Suppressor macrophage treated with lipopolysaccharide for 1 hour (primary cell): Measurements from ENCODE around the gene CA10.

Experiments
- DNase-seq, 3 donors: peaks; one replicate each; pipeline ENCODE4 v3.0.0-alpha.2; 2020 to 2022

Gene CA10

DNA sequence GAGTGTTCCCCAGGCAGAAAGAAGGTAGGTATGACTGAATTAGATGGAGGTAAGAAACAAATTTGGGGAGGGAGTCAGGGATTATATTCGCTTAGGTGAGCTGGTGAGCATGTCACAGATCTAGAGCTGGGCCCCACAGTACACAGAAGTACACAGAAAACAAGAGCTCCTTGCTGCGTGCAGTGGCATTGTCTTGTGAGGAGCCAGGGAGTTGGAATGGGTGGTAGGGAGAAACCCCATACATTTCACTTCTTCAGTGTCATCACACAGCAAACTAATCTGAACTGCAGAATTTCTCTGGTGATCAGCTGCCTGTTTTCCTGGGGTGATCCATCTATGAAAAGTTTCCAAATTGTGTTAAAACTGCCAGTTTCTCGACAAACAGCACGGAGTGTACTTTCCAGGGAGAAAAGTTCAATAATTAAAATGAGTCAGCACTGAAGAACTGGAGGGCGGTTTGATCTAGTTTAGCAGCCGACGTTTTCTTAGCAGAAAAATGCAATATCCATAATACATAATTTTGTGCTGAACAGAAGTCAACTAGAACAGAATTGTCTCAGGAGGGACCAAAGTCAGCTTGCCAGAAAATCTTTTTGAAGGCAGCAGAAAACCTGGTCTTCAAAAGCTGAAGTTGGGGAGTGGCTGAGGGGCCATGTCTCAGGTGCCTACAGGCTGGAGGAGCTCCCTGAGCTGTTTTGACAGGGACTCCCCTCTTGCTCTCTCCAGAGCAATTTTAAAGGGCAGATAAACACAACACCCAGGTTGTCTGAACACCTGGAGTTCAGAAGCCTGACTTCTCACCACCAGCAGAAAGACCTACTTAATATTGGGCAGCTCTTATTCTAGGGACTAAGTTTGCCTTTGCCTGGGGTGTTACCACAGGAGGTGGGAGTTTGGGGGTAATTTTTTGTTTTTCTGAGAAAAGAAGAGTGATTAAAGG lies 448.6 kb downstream of the CA10 start:
- DNase-seq: no peak

GRCh38 chr17:51707216-51707615 lies 451.3 kb downstream of the CA10 start:
- DNase-seq: no peak

DNA sequence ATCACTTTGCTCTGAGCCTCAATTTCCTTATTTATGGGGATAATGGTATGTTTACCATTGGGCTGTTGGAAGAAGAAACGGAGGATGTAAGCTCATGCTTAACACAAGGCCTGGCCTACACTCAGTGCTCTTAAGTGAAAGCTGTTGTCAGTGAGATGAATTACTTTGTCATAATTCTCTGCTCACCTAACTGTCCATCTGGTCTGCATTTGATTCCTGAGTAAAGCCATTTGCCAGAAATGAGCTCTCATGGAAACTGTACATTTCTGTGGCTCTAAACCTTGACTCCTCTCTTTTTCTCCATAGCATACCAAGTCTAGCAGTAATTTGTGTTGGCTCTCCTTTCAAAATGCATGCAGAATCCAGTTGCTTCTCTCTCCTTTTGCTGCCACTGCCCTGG lies 452.4 kb downstream of the CA10 start:
- DNase-seq: no peak

DNA sequence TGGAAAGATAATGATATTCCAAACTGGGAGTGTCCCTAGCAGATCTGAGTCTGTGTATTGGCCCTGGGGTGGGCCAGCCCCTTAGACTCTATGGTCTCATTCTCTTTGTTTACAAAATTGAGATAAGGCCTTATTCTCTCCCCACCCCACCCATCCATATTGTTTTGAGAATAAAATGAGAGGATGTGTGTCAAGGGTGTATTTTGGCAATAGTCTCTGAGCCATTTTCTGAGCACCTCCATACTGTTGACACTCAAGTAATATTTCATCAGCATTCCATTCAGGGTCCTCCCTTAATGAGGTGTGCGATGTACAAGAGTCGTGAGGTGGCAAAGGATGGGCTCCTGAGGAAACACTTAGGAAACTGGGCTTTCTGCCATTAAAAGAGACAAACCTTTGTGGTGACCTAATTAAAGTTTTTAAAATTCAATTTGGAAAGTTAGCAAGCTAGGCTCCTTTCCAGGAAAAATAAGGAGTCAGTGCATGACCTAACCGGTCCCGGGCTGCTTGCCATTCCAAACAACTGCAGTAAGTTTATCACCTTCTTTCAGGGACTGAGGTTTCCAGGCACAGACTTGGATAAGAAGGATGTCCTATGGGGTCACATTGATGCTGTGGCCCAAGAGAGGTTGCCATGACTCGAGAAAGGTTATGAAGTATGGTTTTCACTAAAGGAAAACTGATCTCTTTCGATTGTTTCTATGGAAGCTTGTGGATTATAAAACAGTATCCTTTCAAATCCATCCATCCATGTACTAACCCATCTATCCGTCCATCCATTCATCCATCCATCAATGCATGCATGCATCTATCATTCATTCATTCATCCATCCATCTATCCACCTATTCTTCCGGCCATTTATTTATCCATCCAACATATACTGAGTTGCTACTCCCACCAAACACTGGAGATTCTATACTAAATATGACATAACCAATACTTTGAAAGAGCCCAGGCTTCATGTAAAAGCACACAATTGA lies 454.9 kb downstream of the CA10 start:
- no peak for DNase-seq

DNA sequence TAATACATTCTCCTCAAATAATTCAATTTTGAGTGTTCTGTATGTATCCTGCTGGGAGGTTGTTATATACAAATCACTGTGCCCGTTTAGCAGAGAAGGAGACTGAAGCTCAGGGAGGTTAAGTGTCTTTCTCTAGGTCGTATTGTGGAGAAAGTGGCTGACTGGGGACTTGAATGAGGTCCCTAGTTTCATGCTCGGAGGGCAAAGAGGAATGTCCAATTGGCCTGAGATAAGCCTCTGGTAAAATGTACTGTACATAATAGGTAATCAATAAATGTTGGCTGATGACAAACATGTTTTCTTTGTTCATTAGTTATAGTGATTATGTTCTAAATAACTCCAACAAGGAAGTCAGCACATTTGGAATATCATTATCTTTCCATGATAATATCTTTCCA lies 455.6 kb downstream of the CA10 start:
- DNase-seq: no peak

DNA sequence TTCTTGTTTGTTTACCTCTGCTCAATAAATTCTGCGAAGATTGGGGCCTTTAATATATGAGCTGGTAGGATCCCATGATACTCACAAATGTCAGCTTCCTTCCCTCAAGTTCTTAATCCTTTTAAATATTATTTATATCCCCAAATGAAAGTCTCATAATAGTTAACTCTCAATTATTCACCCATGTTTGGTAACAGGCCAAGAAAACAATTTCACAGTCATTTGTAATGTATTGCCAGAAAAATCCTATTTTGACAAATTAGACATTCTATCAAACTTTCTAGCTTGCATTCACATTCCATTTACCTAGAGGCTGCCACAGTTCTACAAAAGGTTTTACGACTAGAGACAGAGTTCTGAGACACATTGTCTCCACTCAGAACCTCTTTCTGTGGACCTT lies 457.0 kb downstream of the CA10 start:
- no peak for DNase-seq

DNA sequence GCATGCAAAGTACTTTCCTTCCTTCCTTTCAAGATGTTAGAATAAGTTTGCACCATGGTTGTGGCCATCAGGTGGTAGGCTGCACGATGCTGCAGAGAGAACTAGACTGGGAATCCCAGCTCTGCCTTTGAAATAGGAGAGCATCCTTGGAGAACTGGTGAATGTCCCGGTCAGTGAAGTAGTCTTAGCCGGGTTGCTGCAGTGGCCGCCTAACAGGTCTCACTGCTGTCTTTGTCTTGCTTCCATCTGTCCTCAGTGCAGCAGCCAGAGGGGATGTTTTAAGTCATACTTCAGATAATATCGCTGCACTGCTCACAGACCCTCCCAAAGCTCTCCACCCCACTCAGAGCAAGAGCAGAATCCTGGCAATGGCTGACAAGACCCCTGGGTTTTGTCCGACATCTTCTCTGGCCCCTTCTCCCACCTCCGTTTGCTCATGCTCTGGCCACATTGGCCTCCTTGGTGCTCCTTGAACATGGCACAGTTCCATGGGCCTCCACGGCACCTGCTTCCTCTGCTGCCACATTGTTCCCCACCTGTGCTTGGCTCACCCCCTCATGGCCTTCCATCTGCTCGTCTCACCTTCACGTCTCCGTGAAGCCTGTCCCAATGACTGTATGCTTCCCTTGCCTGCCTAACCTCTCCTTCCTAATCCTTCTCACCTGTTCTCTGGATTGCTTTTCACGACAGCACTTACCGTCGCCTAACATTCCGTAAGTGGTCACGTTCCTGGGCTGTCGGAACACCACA lies 458.3 kb downstream of the CA10 start:
- DNase-seq: no peak

- DNase-seq: no peak
These were observed 459.2 kb downstream of the CA10 start for GRCh38 chr17:51699303-51699702.

- DNase-seq: no peak
These were observed 465.6 kb downstream of the CA10 start for GRCh38 chr17:51692917-51693316.

GRCh38 chr17:51687887-51688286 lies 470.6 kb downstream of the CA10 start:
- no peak for DNase-seq

DNA sequence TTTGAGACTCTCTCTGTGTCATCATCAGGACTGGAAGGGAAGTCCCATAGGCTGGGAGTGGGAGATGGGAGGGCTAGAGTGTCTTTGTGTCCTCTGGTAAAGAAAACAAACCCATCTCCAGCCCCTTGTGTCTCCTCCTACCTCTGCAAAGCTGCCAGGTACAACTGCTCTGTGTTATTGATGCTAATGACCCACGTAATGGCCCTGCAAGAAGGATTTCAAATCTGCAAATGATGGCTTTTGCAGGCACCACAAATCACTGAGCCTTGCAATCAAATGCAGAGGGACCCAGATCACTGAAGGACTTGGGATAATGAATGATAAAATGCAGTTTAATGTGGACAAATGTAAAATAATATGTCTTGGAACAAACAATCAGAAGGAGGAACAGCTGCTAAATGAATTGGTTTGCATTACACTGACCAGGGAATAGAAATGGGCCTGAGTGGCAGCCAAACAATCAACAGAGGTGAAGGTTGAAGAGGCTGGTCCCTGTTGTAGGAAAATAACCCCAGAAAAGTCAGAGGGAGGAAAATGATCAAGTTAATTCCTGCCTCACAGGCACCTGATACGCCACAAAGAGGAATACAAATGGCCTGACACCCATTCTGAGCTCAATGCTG lies 473.1 kb downstream of the CA10 start:
- DNase-seq: no peak

DNA sequence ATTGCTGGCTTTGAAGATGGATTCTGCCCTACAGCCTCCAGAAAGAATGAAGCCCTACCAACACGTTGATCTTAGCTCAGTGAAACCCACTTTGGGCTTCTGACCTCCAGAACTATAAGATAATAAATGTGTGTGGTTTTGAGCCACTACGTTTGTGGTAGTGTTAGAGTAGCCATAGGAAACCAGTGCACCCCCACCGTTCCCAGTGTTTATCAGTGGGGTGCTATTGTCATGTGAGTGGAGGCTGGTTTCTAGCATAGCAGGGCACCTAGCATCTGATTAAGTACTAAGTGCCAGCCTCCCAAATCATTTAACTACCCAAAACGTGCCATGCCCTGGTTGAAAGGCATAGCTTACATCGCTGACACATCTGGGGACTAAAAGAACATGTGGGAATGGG lies 474.3 kb downstream of the CA10 start:
- DNase-seq: no peak

GRCh38 chr17:51683291-51683690 lies 475.2 kb downstream of the CA10 start:
- no peak for DNase-seq

- DNase-seq: no peak
These were observed 476.4 kb downstream of the CA10 start for GRCh38 chr17:51682115-51682514.

DNA sequence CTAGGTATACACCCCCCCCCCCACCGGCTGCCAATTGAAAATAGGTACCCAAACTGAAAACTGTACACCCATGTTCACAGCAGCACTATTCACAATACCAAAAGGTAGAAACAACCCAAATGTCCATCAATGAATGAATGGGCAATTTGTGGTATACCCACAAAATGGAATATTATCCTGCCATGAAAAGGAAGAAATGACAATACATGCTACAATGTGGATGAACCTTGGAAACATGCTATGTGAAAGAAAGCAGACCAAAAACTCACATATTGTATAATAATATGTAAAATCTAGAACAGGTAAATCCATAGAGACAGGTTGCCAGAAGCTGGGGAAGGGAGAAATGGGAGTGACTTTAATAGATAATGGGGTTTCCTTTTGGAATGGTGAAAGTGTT lies 480.6 kb downstream of the CA10 start:
- no peak for DNase-seq

- DNase-seq: no peak
These were observed 481.6 kb downstream of the CA10 start for GRCh38 chr17:51676691-51677487.

DNA sequence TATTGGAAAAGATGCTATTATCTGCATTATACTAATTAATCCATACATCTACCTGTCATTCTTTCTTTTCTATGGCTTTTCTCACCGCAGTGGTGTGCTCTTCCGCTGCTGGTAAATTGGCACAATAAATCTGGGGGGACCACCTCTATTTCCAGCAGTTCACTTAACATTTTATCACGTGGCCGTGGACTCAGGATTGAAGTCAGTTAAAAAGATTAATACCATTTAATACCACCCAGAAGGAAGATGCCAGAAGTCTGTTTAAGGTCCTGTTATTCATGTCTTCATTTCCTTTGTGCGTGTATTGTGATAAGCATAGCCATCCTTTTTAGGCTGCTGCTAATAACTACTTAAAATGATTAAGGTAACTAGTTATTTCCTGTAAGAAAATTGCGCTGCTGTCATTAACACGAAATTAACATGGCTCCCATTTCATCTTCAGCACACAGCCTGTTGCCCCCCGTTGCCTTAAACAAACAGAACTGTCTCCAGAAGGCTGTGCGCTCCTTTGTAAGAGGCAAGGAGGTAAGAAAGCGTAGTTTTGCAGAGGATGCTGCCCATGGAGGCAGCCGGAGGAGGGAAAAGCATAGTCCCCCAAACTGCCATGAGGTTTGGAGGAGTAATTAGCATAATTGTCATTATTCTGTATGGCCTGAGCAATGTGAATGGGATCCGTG lies 483.8 kb downstream of the CA10 start:
- no peak for DNase-seq

DNA sequence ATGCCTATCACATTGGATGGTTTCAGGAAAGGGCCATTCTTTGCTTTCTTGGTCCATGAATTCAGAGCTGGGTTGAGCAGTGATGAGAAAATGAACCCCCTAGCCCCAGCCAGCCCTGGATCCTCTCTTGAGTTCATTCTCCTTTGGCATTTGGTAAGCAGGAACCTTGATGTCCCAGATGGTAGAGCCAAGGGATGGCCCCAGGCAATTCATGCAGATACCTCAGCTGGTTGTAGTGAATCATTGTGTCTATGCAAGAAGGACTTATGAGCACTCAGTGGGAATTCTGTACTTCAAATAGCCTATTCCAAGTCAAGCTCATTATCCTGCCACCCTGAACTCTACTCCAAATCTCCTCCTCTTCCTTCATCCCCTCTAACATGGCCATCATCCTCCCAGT lies 485.4 kb downstream of the CA10 start:
- DNase-seq: no peak

- DNase-seq: no peak
These were observed 486.4 kb downstream of the CA10 start for GRCh38 chr17:51672065-51672464.

DNA sequence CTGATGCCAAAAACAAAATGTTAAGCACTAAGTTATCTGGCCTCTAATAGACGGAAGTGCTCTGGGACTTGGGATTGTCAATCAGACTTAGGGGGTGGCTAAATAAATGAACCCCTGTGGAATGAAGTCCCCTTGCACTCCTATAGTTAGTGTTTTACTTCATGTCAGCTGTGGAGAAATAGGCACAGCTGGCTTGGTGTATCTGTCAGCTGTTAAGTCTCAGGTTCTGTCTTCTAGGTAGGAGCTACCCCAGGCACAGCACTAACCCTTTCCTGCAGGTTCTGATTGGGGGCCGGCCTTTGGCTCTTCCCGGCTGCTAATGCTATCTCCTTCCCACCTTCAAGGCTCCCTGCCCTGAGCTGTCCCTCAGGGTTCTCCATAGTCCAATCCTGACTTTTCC lies 487.6 kb downstream of the CA10 start:
- no peak for DNase-seq

DNA sequence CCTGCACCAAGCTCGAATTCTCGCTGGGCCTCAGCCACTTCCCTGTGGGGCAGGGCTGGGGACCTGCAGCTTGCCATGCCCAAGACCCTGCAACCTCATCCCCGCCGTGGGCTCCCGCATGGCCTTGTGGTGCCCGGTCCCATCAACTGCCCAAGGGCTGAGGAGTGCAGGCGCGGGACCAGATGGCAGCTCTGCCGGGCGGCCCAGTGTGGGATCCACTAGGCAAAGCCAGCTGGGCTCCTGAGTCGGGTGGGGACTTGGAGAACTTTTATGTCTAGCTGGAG lies 489.6 kb downstream of the CA10 start:
- no peak for DNase-seq
